Parathyroid adenoma (tissue), 2 donors: Measurements from ENCODE around the gene B3GALT4.

Experiments used
- H2AFZ ChIP-seq: fragments of 300-600 bp; sonication (generic); one replicate; pipeline ENCODE4 v1.7.0; 2017; ENCODE audit warnings: antibody characterized with exemption, mild to moderate bottlenecking
- H3K27ac ChIP-seq: fragments of 300-600 bp; sonication (generic); one replicate; pipeline ENCODE4 v1.7.0; 2017
- H3K27me3 ChIP-seq: fragments of 300-600 bp; sonication (generic); one replicate; pipeline ENCODE4 v1.7.0; 2017; ENCODE audit warnings: low read length; ENCODE audit not compliant: control insufficient read depth, insufficient read depth
- H3K36me3 ChIP-seq: fragments of 300-600 bp; sonication (generic); one replicate; pipeline ENCODE4 v1.7.0; 2017; ENCODE audit warnings: low read length; ENCODE audit not compliant: control insufficient read depth, insufficient read depth
- H3K4me1 ChIP-seq: fragments of 300-600 bp; sonication (generic); one replicate; pipeline ENCODE4 v1.7.0; 2017; ENCODE audit warnings: control low read depth
- H3K4me2 ChIP-seq: fragments of 300-600 bp; sonication (generic); one replicate; pipeline ENCODE4 v1.7.0; 2017; ENCODE audit warnings: low read length
- H3K4me3 ChIP-seq: fragments of 300-600 bp; sonication (generic); one replicate; pipeline ENCODE4 v1.7.0; 2017; ENCODE audit warnings: low read depth, low read length
- H3K79me2 ChIP-seq: fragments of 300-600 bp; sonication (generic); one replicate; pipeline ENCODE4 v1.7.0; 2017; ENCODE audit warnings: control low read depth
- H3K9ac ChIP-seq: fragments of 300-600 bp; sonication (generic); one replicate; pipeline ENCODE4 v1.7.0; 2017; ENCODE audit warnings: mild to moderate bottlenecking
- H3K9me3 ChIP-seq: fragments of 300-600 bp; sonication (generic); one replicate; pipeline ENCODE4 v1.7.0; 2017; ENCODE audit warnings: low read length; ENCODE audit not compliant: control insufficient read depth
- CTCF ChIP-seq: fragments of 300-600 bp; sonication (generic); IDR thresholded peaks from one replicate; pipeline ENCODE4 v1.7.0; 2017; ENCODE audit warnings: antibody characterized with exemption, mild to moderate bottlenecking
- donor health status: primary hyperparathyroidism.

B3GALT4 gene

GRCh38 chr6:33296797-33297405 is 20.0 kb downstream of the B3GALT4 start:
- peak overlapping the region; percentile 77 for H3K4me3 ChIP-seq
- TF ChIP-seq CTCF: no peak
- no peaks in the 10 kb centered on the region for H3K9me3 ChIP-seq
- peak overlapping the region; percentile 99 for H3K4me2 ChIP-seq
- H3K36me3 ChIP-seq: no peaks in the 10 kb centered on the region
- no peaks in the 10 kb centered on the region for H3K27me3 ChIP-seq
- H3K4me1 ChIP-seq: peaks cover 2% of the 10 kb centered on the region
- H3K79me2 ChIP-seq: peaks cover 9% of the 10 kb centered on the region
- H3K9ac ChIP-seq: no peak overlapping the region
- H3K27ac ChIP-seq: peak overlapping the region; percentile 96
- H2AFZ ChIP-seq: no peak overlapping the region

- peak overlapping the region; percentile 96 for H3K27ac ChIP-seq
- peaks cover 9% of the 10 kb centered on the region for H3K79me2 ChIP-seq
- no peaks in the 10 kb centered on the region for H3K36me3 ChIP-seq
- H3K9ac ChIP-seq: no peak overlapping the region
- H3K4me2 ChIP-seq: peak overlapping the region; percentile 99
- TF ChIP-seq CTCF: no peak
- H3K27me3 ChIP-seq: no peaks in the 10 kb centered on the region
- H3K4me1 ChIP-seq: peaks cover 2% of the 10 kb centered on the region
- no peaks in the 10 kb centered on the region for H3K9me3 ChIP-seq
- H3K4me3 ChIP-seq: peak overlapping the region; percentile 77
- H2AFZ ChIP-seq: peak overlapping the region; percentile 64
Observed at GRCh38 chr6:33297406-33297955, 20.6 kb downstream of the B3GALT4 start.

- Histone ChIP-seq H3K9ac (peak overlapping the region; percentile 72), H3K79me2 (peaks cover 9% of the 10 kb centered on the region), H3K36me3 (no peaks in the 10 kb centered on the region), H3K4me3 (peak overlapping the region; percentile 92), H2AFZ (peak overlapping the region; percentile 89), H3K4me2 (peak overlapping the region; percentile 99), H3K4me1 (peaks cover 2% of the 10 kb centered on the region), H3K27me3 (no peaks in the 10 kb centered on the region), H3K9me3 (no peaks in the 10 kb centered on the region), H3K27ac (peak overlapping the region; percentile 96)
- TF ChIP-seq CTCF: no peak
Observed at GRCh38 chr6:33297956-33298772, 21.2 kb downstream of the B3GALT4 start.

GRCh38 chr6:33298773-33299236 is 21.9 kb downstream of the B3GALT4 start, which contains the start of gene RGL2:
TSS of gene RGL2 (minus strand) at chr6:33298942. CDS start at chr6:33298610, 332 bp downstream.
- H3K9ac ChIP-seq: peak within 1 kb of the TSS; percentile 72
- no peaks in the 10 kb centered on the region for H3K27me3 ChIP-seq
- TF ChIP-seq CTCF: no peak
- H3K4me2 ChIP-seq: peak within 1 kb of the TSS; percentile 99
- peaks cover 2% of the 10 kb centered on the region for H3K4me1 ChIP-seq
- H3K27ac ChIP-seq: peak within 1 kb of the TSS; percentile 96
- peaks cover 9% of the 10 kb centered on the region for H3K79me2 ChIP-seq
- no peaks in the 10 kb centered on the region for H3K9me3 ChIP-seq
- peak within 1 kb of the TSS; percentile 92 for H3K4me3 ChIP-seq
- no peaks in the 10 kb centered on the region for H3K36me3 ChIP-seq
- H2AFZ ChIP-seq: peak within 1 kb of the TSS; percentile 89
